ENCODE data around the gene ZBTB7C.
A peak's percentile ranks its signal among the peaks of the same experiment; 100 is the strongest.

The ZBTB7C gene

DNA sequence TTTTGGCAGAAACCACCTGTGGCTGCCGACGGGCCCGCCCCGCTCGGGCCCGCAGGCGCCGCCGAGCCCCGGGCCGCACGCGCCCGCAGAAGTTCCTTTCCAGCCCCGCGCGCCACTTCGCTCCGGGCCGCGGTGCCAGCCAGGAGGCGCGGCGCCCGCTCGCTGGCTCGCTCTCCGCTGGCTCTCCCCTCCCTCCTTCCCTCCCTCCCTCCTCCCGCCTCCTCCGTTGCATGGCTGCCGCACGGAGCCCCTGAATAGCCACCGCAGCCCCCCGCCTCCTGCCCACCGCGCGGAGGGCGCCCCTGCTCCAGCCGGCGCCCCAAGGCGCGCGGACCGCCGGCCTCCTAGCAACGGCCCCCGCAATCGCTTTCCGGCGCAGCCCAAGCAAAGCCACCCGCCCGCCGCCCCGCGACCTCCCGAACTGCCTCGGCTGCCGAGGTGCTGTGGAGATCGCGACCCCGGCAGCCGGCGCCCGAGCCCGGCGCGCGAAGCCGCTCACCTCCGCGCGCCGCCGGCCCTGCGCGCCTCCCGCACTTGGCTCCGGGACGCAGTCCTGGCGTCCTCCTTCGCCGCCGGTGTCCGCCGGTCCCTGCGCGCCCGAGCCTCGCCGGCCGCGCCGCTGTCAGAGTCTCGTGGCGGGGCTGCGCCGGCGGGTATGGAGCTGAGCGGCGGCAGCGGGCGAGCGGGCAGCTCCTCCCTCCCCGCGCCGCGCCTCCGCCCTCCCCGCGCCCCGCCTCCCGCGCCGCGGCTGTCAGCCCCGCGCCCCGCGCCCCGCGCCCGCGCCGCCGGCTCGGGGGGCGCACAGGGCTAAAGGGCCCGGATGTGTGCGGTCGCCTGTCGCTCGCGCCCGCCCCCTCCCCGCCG, at the start of gene ZBTB7C:
TSS of gene ZBTB7C (minus strand) at position 657 of the 864 bp plus-strand sequence.
- Histone ChIP-seq H3K27me3 (ENCODE audit: control insufficient read depth, insufficient read depth, low read length) (no peaks in the 10 kb centered on the region), H2AFZ (peak within 1 kb of the TSS; percentile 92), H3K4me1 (peaks cover 4% of the 10 kb centered on the region), H3K27ac (peak within 1 kb of the TSS; percentile 57), H3K4me2 (ENCODE audit: low read length) (peak within 1 kb of the TSS; percentile 90), H3K4me3 (ENCODE audit: low read depth, low read length) (peak within 1 kb of the TSS; percentile 70), H3K9ac (no peak within 1 kb of the TSS), H3K9me3 (ENCODE audit: control insufficient read depth, low read length) (no peaks in the 10 kb centered on the region), H3K79me2 (no peaks in the 10 kb centered on the region), H3K36me3 (ENCODE audit: control insufficient read depth, insufficient read depth, low read length) (no peaks in the 10 kb centered on the region)
- TF ChIP-seq, protein P1, sequence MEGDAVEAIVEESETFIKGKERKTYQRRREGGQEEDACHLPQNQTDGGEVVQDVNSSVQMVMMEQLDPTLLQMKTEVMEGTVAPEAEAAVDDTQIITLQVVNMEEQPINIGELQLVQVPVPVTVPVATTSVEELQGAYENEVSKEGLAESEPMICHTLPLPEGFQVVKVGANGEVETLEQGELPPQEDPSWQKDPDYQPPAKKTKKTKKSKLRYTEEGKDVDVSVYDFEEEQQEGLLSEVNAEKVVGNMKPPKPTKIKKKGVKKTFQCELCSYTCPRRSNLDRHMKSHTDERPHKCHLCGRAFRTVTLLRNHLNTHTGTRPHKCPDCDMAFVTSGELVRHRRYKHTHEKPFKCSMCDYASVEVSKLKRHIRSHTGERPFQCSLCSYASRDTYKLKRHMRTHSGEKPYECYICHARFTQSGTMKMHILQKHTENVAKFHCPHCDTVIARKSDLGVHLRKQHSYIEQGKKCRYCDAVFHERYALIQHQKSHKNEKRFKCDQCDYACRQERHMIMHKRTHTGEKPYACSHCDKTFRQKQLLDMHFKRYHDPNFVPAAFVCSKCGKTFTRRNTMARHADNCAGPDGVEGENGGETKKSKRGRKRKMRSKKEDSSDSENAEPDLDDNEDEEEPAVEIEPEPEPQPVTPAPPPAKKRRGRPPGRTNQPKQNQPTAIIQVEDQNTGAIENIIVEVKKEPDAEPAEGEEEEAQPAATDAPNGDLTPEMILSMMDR (IDR thresholded peaks at IDR 0.05) = no peak

DNA sequence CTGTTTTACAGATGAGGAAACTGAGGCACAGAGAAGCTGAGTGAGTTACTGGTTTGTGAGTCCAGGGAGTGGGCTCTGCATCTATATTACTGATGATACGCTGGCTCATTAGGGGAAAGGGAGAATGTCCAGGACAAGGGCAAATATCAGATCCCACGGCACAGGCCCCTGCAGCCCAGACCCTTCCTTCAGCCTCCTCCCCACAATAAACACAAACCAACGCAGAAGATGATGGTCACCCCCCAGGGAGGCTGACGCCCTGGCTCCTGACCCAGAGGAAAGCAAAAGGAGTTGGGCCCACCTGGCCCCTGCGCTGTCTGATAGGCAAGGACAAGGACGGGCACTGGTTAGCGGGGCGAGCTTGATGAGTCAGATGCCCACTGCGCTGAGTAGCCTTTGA, 47.7 kb upstream of the ZBTB7C start:
- Histone ChIP-seq H2AFZ (no peak overlapping the region), H3K9ac (no peak overlapping the region), H3K9me3 (ENCODE audit: control insufficient read depth, low read length) (no peaks in the 10 kb centered on the region), H3K27me3 (ENCODE audit: control insufficient read depth, insufficient read depth, low read length) (no peaks in the 10 kb centered on the region), H3K4me3 (ENCODE audit: low read depth, low read length) (no peak overlapping the region), H3K4me2 (ENCODE audit: low read length) (no peak overlapping the region), H3K79me2 (no peaks in the 10 kb centered on the region), H3K4me1 (peaks cover 30% of the 10 kb centered on the region), H3K36me3 (ENCODE audit: control insufficient read depth, insufficient read depth, low read length) (no peaks in the 10 kb centered on the region), H3K27ac (no peak overlapping the region)
- TF ChIP-seq, protein P1 (IDR thresholded peaks at IDR 0.05) = no peak

DNA sequence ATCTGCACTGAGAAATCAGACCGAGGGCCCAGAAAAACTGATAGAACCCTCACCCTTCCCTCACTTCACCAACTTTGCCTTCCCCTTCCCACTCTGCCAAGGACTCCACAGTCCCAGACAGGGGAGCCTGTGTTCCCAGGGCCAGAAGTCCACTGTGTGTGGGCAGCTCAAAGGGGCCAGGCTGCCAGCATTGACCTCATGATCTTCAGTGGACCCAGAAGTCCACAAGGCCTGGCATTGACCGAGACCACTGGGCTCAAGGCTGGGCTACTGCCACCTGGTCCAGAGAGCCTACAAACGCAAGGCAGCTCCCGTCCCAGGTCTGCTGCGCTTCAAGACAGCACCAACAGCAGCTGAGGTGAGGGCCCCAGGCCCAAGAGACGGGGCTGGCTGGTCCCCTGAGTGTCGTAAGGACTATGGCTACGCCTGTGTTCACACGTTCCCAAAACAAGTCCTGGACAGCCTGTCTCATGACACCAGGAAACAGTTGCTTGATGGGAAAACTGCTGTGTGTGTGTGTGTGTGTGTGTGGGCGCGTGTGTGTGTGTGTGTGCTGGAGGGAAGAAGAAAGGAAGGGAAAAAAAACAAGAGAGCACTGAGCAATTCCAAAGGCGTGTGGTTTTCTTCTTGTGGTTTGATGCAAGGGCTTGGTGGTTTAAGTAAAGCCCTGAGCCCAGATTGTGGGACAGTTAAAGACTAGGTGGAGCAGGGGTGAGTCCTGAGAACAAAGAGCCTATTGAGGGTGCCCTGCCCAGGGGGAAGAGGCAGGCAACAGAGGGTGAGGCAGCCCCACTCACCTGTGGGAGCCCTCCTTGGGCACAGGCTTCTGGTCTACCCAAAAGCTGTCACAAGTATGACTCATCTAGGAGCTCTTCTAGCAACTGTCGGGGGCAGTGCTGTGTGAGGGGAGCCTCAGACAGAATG, 46.6 kb upstream of the ZBTB7C start:
- Histone ChIP-seq H3K9me3 (ENCODE audit: control insufficient read depth, low read length) (no peaks in the 10 kb centered on the region), H3K9ac (no peak overlapping the region), H3K4me3 (ENCODE audit: low read depth, low read length) (no peak overlapping the region), H3K27me3 (ENCODE audit: control insufficient read depth, insufficient read depth, low read length) (no peaks in the 10 kb centered on the region), H3K79me2 (no peaks in the 10 kb centered on the region), H2AFZ (peak overlapping the region; percentile 66), H3K36me3 (ENCODE audit: control insufficient read depth, insufficient read depth, low read length) (no peaks in the 10 kb centered on the region), H3K4me1 (peaks cover 30% of the 10 kb centered on the region), H3K27ac (no peak overlapping the region), H3K4me2 (ENCODE audit: low read length) (no peak overlapping the region)
- TF ChIP-seq, protein P1 (IDR thresholded peaks at IDR 0.05) = no peak

DNA sequence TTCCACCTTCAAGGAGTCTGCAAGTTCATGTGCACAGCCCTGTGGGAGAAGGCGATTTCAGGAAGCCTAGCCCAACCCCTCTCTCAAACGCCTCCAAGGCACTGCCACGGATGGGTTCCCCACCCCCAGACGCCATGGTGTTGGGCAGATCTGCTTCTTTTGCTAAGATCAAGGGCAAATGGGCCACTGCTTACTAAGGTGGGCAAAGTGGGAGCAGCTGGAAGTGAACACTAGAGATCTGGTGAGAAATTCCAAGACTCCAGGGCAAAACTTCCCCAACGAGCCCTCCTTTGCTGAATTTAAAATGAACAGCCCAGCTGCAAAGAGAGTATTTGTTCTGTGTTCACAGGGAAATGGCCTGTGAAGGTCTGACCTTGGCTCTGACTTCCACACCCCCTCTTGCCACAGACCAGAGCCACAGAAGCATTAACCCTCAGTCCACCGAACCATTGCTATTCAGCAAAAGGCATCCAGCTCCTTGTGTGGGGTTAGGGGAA, 45.1 kb upstream of the ZBTB7C start:
- H3K9me3 ChIP-seq (ENCODE audit: control insufficient read depth, low read length) = no peaks in the 10 kb centered on the region
- peak overlapping the region; percentile 12 for H3K27ac ChIP-seq
- H2AFZ ChIP-seq = peak overlapping the region; percentile 81
- no peak overlapping the region for H3K9ac ChIP-seq
- TF ChIP-seq, protein P1 (IDR thresholded peaks at IDR 0.05) = no peak
- H3K27me3 ChIP-seq (ENCODE audit: control insufficient read depth, insufficient read depth, low read length) = no peaks in the 10 kb centered on the region
- H3K36me3 ChIP-seq (ENCODE audit: control insufficient read depth, insufficient read depth, low read length) = no peaks in the 10 kb centered on the region
- no peak overlapping the region for H3K4me3 ChIP-seq (ENCODE audit: low read depth, low read length)
- H3K4me2 ChIP-seq (ENCODE audit: low read length) = peak overlapping the region; percentile 27
- no peaks in the 10 kb centered on the region for H3K79me2 ChIP-seq
- H3K4me1 ChIP-seq = peaks cover 30% of the 10 kb centered on the region
